Right ventricle myocardium superior (tissue), 1 donor: ENCODE data around the gene CAMK2B. TPM values are rescaled to one million over a fixed set of nuclear protein-coding genes. Genes with fewer than 3 reads are reported as not detected.
A peak's percentile ranks its signal among the peaks of the same experiment; 100 is the strongest.
"Not testable (repeated sequence)": the region's sequence is repeated elsewhere in the genome, so short reads cannot be mapped to it uniquely, and the experiment has no call there.

Experiments
- ATAC-seq: fragments of 200-7000 bp; cut with Tn5 transposase; one replicate; pipeline ENCODE4 v1.9.1; 2020; ENCODE audit warnings: mild to moderate bottlenecking; ENCODE audit not compliant: poor library complexity
- DNase-seq: peaks from one replicate; pipeline ENCODE4 v3.0.0-alpha.2; 2020
- intact Hi-C: fragments of 100-400 bp; cut with DNase I; formaldehyde crosslinking; loops from one replicate; pipeline ENCODE4 v1.11.2; 2022
- total RNA-seq: library from RNA; stranded (reverse); fragmentation: NEBNext Ultra II Directional; extraction: Animal tissue kit (Norgen Biotek cat#: 25700); gene quantifications from one replicate; pipeline ENCODE4 v1.2.1, GENCODE V29; 2021
- donor health status: DM: no; HTN: yes; CAD: no; lungs with severe emphysema.

The CAMK2B gene
- total RNA-seq, 1 donor from 2014 or later: 87.2 TPM

GRCh38 chr7:44217223-44217714, 108.1 kb downstream of the CAMK2B start:
- ATAC-seq (no peak), DNase-seq (no peak)
- intact Hi-C loops: no loop called here

- intact Hi-C loops: no loop called here
- DNase-seq: peak; percentile 32
Measured at GRCh38 chr7:44216521-44217222, 108.7 kb downstream of the CAMK2B start.

GRCh38 chr7:44216019-44216418, 109.4 kb downstream of the CAMK2B start:
- DNase-seq (peak; percentile 29), ATAC-seq (no peak)
- intact Hi-C loops: no loop called here

More at GRCh38 chr7:44216521-44217222, 108.7 kb downstream of the CAMK2B start:
- no peak for ATAC-seq

- intact Hi-C loops: no loop called here
- peak; percentile 36 for DNase-seq
- no peak for ATAC-seq
Measured at GRCh38 chr7:44215531-44215930, 109.9 kb downstream of the CAMK2B start.

- intact Hi-C loops: no loop called here
- DNase-seq (peak; percentile 27), ATAC-seq (no peak)
Measured at GRCh38 chr7:44213877-44214388, 111.5 kb downstream of the CAMK2B start.

- intact Hi-C loops: no loop called here
Measured at GRCh38 chr7:44213206-44213876, 112.1 kb downstream of the CAMK2B start.

GRCh38 chr7:44212581-44213184, 112.7 kb downstream of the CAMK2B start:
- no peak for ATAC-seq
- intact Hi-C loops: no loop called here
- peak; percentile 17 for DNase-seq

More at GRCh38 chr7:44213206-44213876, 112.1 kb downstream of the CAMK2B start:
- ATAC-seq: peak; percentile 7
- DNase-seq: peak; percentile 32

- intact Hi-C loops: no loop called here
- DNase-seq: no peak
- ATAC-seq: no peak
Measured at GRCh38 chr7:44212018-44212417, 113.4 kb downstream of the CAMK2B start.

GRCh38 chr7:44211126-44211675, 114.2 kb downstream of the CAMK2B start:
- intact Hi-C loops: no loop called here
- DNase-seq: no peak

GRCh38 chr7:44210107-44210506, 115.3 kb downstream of the CAMK2B start:
- no peak for ATAC-seq
- intact Hi-C loops: no loop called here
- no peak for DNase-seq

More at GRCh38 chr7:44211126-44211675, 114.2 kb downstream of the CAMK2B start:
- no peak for ATAC-seq

- ATAC-seq (no peak), DNase-seq (no peak)
- intact Hi-C loops: no loop called here
Measured at GRCh38 chr7:44208085-44208484, 117.3 kb downstream of the CAMK2B start.

- intact Hi-C loops: no loop called here
- no peak for ATAC-seq
- no peak for DNase-seq
Measured at GRCh38 chr7:44206008-44206407, 119.4 kb downstream of the CAMK2B start.

- intact Hi-C loops: no loop called here
- ATAC-seq: no peak
- DNase-seq: no peak
Measured at GRCh38 chr7:44201813-44202212, 123.6 kb downstream of the CAMK2B start.

- intact Hi-C loops: no loop called here
- peak; percentile 99 for ATAC-seq
- peak; percentile 96 for DNase-seq
Measured at GRCh38 chr7:44200699-44201461, 124.5 kb downstream of the CAMK2B start, which contains the start of gene YKT6. TSS of gene YKT6 (plus strand) at chr7:44200978. CDS start at chr7:44201136, 158 bp downstream.

- DNase-seq, ATAC-seq, intact Hi-C loops: not testable (repeated sequence)
Measured at GRCh38 chr7:44200163-44200562, 125.2 kb downstream of the CAMK2B start.

GRCh38 chr7:44197474-44197873, 127.9 kb downstream of the CAMK2B start:
- no peak for ATAC-seq
- no peak for DNase-seq
- intact Hi-C loops: loop anchor here (5.0 kb wide), 1 partner anchor 70 kb away; no protein-coding TSS in a partner anchor

- DNase-seq: no peak
- peak; percentile 50 for ATAC-seq
- intact Hi-C loops: loop anchor here (5.0 kb wide), 1 partner anchor 69 kb away; no protein-coding TSS in a partner anchor
Measured at GRCh38 chr7:44196450-44196872, 128.9 kb downstream of the CAMK2B start.

GRCh38 chr7:44195889-44196288, 129.5 kb downstream of the CAMK2B start:
- DNase-seq (no peak), ATAC-seq (no peak)
- intact Hi-C loops: loop anchor here (5.0 kb wide), 1 partner anchor 69 kb away; no protein-coding TSS in a partner anchor
